MV-4-11 (cell line): Measurements from ENCODE around the gene CSDE1.
"Not testable (repeated sequence)": the region's sequence is repeated elsewhere in the genome, so short reads cannot be mapped to it uniquely, and the experiment has no call there.

Experiments
- DNase-seq: peaks from one replicate; lab custom pipeline; 2025; lab: John Stamatoyannopoulos, UW

The CSDE1 gene

DNA sequence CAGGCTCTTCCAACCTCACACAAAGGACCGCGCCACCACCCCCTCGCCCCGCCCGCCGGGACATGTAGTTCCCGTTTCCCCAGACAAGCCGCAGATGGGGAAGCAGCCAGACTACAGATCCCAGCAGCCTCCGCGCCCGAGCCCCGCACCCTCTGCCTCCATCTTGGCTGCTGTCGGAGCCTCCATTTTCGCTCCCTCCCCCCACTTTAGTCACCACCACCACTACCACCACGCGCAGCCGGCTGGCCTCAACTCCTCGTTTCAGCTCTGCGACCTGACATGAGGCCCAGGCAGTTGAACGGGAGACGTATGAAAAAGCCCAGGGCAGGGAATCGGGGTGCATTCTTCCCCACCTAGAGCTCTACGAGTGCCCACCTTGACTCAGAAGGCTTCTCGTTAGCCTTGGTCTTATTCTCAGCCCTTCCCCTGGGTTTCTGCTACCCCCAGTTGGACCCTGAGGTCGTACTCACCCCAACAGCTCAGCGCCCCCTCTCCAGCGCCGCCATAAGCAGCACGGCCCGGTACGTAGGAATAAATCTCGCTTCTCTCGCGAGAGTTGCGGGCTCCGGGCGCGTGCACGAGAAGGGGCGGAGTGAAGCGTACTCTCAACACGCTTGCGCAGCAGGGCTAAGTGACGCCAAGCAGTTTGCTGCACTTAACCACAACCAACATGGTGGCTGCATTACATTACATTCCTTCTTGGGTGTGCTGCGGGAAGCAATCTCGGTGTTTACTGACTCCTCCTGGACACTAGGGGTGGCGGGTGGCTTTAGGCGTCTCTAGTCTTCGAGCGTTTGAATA lies at the start of gene CSDE1:
Gene CSDE1 (minus strand): TSS at position 530 of the 801 bp plus-strand sequence. CDS start 18,094 bp downstream, outside the sequence.
- peak; percentile 98 for DNase-seq

DNA sequence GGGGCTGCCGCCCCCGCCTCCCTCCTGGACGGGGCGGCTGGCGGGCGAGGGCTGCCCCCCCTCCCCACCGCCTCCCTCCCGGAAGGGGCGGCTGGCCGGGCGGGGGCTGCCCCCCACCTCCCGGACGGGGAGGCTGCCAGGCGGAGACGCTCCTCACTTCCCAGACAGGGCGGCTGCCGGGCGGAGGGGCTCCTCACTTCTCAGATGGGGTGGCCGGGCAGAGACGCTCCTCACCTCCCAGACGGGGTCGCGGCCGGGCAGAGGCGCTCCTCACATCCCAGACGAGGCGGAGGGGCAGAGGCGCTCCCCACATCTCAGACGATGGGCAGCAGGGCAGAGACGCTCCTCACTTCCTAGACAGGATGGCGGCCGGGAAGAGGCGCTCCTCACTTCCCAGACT lies 46.7 kb upstream of the CSDE1 start:
- DNase-seq = not testable (repeated sequence)

DNA sequence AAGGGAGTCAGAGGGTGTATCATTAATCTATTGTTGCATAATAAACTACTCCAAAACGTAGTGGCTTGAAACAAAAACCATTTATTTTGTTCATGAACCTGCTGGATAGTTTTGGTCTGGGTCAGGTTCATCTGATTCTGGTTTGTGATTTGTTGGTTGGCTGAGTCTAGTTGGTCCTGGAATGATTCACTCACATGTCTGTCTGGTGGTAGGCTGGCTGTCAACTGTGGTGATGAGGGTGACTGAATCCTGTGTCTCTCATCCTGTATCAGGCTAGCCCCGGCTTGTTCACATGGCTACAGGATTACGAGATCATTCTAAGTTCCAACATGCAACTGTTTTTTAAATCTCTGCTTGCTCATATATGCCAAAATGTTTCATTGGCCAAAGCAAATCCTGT lies 45.2 kb upstream of the CSDE1 start:
- DNase-seq = no peak

DNA sequence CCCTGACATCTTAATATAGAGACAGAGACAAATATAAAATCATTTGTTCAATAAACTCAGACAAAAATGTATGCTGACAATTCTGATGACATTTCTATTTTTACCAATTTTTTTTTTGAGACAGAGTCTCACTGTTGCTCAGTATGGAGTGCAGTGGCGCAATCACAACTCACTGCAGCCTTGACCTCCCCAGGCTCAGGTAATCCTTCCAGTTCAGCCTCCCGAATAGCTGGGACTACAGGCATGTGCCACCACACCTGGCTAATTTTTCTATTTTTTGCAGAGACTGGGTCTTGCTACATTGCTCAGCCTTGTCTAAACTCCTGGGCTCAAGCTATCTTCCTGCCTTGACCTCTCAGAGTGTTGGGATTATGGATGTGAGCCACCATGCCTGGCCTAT lies 36.3 kb upstream of the CSDE1 start:
- DNase-seq = no peak

DNA sequence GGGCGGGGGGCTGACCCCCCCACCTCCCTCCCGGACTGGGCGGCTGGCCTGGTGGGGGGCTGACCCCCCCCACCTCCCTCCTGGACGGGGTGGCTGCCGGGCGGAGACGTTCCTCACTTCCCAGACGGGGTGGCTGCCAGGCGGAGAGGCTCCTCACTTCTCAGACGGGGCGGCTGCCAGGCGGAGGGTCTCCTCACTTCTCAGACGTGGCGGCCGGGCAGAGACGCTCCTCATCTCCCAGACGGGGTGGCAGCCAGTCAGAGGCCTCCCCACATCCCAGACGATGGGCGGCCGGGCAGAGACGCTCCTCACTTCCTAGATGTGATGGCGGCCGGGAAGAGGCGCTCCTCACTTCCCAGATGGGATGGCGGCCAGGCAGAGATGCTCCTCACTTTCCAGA lies 32.8 kb upstream of the CSDE1 start:
- not testable (repeated sequence) for DNase-seq

DNA sequence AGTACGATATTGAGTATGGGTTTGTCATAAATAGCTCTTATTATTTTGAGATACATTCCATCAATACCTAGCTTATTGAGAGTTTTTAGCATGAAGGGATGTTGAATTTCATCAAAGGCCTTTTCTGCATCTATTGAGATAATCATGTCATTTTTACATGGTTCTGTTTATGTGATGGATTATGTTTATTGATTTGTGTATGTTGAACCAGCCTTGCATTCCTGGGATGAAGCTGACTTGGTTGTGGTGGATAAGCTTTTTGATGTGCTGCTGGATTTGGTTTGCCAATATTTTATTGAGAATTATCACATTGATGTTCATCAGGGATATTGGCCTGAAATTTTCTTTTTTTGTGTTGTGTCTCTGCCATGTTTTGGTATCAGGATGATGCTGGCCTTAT lies 28.7 kb upstream of the CSDE1 start:
- not testable (repeated sequence) for DNase-seq

DNA sequence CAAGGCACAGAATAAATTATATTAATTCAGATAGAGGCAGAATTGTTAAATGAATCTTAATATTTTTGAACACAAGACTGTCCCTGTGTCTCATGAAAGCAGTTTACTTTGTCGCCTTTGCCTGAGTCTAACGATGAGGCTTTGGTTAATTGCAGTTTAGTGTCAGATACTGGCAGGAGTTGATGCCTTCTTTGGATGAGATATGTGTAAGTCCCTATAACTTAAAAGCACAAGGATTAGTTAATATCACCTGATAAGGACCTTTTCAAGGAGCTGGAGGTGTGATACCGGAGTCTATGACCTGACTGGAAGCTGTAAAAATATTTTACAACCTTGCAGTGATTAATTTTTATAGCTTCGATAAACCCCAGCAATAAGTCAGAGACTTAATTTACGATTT lies 24.7 kb upstream of the CSDE1 start:
- DNase-seq = no peak

DNA sequence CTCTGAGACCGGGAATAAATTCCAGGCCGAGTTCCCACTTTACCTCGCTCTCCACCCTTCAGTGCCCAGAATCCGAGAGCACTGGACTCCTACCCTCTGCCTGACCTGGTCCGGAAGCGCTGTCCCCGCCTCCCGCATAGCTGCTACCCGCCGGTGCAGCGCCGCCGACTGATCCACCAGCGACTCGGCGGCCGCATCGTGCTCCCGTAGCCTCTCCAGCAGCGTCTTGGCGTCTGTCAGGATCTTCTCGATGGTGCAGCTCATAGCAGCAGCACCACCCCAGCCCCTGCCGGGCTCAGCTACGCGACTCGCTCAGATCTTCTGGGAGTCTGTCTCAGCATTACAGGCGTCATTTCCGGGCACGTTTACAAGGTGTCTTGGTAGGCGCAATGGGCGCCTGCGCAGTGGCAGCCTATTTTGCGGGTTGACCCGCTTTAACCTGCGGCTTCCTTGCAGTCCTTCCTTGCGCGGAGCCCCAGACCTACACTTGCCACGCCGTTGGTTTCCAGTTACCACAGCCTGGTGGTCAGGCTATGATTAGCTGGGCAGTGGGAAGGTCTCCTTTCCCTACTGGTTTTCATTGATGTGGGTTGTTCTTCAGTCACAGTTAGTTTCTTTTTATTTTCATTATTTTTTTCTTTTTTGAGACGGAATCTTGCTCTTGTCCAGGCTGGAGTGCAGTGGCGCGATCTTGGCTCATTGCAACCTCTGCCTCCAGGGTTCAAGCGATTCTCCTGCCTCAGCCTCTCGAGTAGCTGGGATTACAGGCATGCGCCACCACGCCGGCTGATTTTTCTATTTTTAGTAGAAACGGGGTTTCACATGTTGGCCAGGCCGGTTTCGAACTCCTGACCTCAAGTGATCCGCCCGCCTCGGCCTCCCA lies 22.8 kb upstream of the CSDE1 start, which contains the start of gene SIKE1:
Gene SIKE1 (minus strand): TSS at position 342 of the 883 bp plus-strand sequence. CDS start 78 bp downstream, at position 264.
- peak; percentile 98 for DNase-seq

DNA sequence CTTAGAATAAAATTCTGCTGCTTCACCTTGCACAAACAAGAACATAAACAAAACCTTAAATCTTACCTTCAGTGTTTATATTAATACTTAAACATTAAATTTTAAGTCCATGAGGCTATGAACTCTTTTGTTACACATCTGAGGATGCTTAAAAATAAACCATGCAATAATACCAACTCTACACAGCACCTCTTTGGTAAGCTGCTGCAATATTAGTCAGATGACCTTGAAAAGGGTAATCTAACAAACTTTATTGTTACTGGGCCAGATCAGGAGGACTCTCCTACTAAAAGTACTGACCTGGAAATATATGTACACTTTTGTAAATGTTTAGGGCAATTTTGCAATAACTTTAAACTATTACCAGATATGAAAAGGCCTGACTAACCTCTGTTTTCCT lies 21.9 kb upstream of the CSDE1 start:
- DNase-seq = no peak

DNA sequence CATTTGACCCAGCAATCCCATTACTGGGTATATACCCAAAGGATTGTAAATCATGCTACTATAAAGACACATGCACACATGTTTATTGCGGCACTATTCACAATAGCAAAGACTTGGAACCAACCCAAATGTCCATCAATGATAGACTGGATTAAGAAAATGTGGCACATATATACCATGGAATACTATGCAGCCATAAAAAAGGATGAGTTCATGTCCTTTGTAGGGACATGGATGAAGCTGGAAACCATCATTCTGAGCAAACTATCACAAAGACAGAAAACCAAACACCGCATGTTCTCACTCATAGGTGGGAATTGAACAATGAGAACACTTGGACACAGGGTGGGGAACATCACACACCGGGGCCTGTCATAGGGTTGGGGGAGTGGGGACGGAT lies 18.9 kb upstream of the CSDE1 start:
- DNase-seq = not testable (repeated sequence)

DNA sequence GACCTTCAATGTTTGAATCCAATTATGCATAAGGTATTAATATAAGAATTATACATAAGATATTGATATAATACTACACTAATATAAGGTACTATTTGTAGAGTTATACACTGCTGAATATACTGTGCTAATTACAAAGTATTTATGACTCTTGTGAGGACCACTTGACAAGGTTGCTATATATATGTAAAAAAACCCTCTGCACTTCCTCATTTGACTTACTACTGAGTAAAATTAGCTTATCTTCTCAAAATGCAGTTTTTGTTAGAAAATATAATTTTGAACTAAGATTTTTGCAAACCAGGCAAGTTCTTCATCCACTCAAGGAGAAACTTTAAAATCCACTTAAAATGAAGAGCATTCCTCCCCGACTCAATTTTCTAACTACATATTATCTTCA lies 14.2 kb upstream of the CSDE1 start:
- DNase-seq = peak; percentile 24

DNA sequence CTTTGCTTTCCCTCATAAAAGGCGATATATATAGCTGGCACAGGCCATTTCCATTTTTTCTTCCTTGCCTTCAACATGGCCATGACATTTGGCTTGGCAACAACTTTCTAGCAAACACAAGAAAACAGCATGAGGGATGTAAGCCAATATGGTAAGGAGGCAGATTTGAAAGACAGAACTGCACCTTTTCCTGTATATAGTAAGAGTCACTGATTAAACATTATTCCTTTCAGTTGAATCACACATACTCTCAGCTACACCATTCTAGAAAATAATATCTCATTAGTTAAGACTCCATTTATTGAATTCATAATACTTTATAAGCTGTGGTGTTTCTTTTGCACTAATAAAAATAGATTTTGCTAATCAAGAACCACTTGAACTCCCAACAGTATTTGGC lies 13.2 kb upstream of the CSDE1 start:
- DNase-seq = no peak

DNA sequence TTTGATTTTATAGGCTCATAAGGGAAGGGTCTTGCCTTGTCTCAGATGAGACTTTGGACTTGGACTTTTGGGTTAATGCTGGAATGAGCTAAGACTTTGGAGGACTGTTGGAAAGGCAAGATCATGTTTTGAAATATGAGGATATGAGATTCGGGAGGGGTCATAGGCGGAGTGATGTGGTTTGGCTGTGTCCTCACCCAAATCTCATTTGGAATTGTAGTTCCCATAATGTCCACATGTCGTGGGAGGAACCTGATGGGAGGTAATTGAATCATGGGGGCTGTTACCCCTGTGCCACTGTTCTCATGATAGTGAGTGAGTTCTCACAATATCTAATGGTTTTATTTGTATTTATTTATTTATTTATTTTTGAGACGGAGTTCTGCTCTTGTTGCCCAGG lies 6.9 kb upstream of the CSDE1 start:
- DNase-seq = no peak

DNA sequence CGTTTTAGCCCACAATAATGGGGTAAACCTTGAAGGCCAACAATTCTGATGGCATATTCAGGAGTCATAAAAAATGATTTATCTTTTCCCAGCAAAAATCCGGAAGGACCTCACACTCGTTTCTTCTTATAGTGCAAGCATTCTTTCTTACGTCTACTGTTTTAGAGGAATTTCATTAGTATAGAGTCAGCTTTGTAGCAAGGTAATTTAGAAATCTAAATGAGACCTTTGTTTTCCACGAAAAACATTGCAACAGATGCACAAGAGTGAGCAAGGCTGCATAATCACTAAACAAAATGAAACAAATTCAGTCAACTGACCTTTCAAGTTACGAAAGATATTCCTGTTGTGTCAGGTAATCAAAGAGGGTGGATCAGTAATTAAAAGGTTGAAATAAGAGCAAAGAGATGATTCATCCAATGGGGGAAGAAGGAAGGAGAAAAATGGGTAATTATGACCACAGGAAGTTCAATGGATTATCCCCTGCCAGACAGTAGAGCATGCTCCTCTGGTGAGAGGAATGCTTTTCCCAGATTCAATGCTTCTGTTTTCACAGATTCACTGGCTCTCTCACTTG lies 560 bp upstream of the CSDE1 start:
- peak; percentile 61 for DNase-seq

DNA sequence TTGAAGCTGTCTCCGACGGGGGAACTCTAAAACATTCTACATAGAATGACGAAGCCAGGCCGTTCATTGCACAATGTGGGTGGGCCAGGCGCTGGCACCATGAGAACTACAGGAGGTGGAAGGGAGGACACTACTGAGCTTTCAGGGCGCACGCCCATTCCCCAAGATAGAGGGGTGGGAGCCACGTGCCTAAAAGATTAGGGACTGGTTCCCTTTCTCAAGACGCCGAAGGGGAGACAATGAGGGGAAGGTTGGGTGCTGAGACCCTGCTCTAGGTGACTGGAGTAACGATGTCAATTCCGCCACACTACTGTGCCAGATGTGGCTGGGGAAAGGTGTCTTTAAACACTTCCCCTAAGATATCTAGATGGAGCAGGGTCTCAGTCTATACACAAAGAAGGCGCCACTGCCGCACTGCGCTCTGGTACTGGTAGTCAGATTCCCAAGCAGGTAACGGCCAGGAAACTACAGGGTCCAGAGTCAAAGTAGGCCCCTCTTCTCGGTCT lies 782 bp downstream of the CSDE1 start:
- DNase-seq = peak; percentile 52

DNA sequence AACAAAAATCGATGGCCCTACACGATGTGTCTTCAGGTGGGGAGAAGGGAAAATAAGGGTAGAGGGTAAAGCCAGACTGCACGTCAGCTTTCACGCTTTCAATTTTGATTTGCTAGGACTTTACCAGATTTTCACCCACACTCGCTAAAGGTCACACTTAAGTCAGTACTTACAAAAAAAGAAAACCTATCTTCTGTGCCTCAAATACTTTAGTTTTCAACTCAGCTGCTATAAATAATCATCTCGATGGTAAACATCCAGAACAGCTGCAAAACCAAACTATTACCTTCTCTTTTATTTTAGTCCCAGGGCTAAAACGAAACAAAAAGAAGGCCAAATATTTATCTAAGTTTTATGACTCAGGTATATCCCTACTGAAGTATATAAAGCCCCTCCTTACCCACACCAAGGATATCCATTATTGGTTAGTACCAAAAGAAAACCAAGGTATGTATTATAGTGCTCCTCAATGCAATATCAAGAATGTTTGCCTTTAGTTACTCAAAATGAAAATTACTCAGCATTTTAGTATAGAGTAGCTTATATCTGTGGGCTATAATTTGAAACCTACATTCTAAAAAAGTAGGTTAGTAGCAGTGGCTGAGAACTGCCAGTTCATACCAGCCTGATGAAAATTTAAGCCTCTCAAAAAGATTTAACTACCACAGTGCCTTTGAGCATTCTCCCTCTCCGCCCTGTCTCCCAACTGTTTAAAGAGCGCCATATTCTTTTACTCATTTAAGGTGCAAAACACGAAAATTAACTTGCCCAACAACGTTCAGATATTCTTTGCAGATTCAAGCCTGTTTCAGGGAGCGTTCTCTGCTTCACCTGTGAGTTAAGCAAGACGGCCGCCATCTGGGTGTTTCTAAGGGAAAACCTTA lies 1.5 kb downstream of the CSDE1 start:
- DNase-seq = no peak

DNA sequence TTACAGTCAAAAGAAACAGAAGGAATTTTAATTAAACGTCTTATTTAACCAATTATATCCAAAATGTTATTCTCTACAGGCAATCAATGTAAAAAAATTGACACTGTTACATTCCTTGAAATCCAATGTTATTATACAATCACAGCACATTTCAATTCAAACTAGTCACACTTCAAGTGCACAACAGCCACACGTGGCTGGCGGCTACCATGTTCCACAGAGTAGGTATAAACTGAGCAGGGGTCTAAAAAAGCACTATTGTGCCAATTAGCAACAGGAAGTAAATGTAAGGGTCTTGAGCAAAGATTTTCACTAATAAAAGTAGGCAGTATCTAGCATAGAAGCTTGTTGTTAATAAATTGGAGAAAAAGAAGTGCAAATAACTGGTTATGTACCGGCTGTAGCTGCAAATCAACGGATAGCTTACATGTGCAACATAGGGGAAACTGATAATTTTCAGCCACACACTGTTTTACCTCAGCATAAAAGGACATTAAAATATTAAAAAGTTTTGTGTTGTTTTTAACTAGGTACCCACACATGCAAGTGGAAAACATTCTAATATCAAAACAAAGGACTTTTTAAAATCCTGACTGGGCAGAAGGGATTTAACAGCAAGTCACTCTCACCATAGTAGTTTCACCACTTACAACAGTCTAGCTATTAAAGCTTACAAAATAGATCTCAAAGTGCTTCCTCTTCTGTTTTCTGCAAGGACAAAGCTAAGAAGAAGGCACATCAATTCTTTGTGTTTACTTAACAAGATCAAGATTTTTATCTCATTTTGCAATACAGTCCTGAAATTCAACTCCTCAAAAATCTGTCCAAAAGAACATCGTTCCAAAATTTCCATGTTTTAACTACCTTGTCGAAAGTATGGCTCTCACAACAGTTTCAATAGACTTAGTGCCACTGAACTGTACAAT lies 2.5 kb downstream of the CSDE1 start:
- DNase-seq = peak; percentile 59

DNA sequence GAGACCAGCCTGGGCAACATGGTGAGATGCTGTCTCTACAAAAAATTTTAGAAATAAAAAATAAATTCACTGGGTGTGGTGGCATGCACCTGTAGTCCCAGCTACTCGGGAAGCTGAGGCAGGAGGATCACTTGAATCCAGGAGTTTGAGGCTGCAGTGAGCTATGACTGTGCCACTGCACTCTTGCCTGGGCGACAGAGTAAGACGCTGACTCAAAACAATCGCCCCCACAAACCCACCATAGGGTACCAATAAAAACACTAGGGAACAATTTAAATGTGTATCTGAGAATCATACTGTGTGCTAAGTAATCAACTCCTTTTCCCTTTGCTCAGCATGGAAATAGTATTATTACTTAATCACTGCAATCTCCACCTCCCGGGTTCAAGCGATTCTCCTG lies 4.1 kb downstream of the CSDE1 start:
- DNase-seq = not testable (repeated sequence)

DNA sequence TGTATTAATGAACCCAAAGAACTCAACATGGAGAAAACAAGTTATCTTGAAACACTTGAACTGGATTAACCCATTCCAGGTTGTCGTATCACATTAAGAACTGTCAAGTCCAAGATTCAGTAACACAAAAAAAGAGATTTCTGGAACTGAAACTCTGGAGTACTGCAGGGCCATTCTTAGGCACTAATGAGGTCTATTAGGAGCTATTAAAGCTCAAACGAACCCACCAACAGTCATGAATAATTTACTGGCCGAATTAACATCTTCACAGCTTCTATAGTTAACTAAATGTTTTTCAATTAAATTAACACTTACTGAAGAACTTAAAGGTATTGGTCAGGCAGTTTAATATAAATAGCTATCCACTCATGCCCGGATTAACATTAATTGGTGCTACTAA lies 4.6 kb downstream of the CSDE1 start:
- no peak for DNase-seq

DNA sequence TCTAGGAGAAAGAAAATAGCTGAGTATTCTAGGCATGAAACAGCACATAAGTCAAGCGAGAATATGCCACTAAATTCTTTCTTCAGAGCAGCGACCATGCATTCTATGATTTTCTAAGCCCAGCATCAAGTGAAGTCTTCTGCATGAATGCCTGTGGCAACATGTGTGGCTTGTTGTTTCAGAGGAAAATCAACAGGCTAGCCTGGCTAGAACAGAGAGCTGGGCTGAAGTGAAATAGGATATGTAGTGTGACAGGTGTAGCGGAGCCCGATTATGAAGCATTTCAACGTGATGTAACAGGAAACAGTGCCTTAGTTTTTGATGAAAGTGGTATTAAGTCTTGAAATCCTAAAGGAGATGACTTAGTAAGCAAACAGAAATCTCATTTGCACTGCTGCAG lies 7.0 kb downstream of the CSDE1 start:
- no peak for DNase-seq
